GM12891 (cell line): ENCODE results near the gene ANXA5.

ENCODE experiments used
- POLR2A ChIP-seq: IDR thresholded peaks from 2 replicates; pipeline ENCODE4 v1.6.1; 2011; ENCODE audit warnings: low read depth, low read length, control low read depth
- POLR2AphosphoS5 ChIP-seq: IDR thresholded peaks from 2 replicates; pipeline ENCODE4 v1.6.1; 2011; ENCODE audit warnings: low read depth, low read length, control low read depth
- TAF1 ChIP-seq: IDR thresholded peaks from 2 replicates; pipeline ENCODE4 v1.6.1; 2011; ENCODE audit warnings: low read depth, low read length, control low read depth

- TF ChIP-seq POLR2A (no peak), TAF1 (no peak), POLR2AphosphoS5 (no peak)
These were observed 42.8 kb downstream of the ANXA5 start for GRCh38 chr4:121653986-121654385.
